HPDE6-E6E7 (cell line): ENCODE data around the gene SLC43A2.
"Not testable (repeated sequence)": the region's sequence is repeated elsewhere in the genome, so short reads cannot be mapped to it uniquely, and the experiment has no call there.

Experiments used
- DNase-seq: peaks from one replicate; pipeline ENCODE4 v3.0.0; 2011; ENCODE audit warnings: missing footprints; ENCODE audit errors: extremely low spot score

Gene SLC43A2

DNA sequence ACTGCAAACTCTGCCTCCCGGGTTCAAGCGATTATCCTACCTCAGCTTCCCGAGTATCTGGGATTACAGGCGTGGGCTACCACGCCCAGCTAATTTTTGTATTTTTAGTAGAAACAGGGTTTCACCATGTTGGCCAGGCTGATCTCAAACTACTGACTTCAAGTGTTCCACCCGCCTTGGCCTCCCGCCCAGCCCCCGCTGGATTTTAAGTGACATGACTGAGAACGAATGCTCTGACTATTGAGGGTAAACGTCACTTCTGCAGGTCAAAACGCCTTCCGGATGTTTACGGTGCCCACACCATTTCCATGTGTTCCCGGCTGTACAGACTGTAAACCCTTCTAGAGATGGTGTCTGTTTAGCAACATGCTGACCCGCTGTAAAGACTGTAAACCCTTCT is 88.8 kb downstream of the SLC43A2 start:
- no peak for DNase-seq

DNA sequence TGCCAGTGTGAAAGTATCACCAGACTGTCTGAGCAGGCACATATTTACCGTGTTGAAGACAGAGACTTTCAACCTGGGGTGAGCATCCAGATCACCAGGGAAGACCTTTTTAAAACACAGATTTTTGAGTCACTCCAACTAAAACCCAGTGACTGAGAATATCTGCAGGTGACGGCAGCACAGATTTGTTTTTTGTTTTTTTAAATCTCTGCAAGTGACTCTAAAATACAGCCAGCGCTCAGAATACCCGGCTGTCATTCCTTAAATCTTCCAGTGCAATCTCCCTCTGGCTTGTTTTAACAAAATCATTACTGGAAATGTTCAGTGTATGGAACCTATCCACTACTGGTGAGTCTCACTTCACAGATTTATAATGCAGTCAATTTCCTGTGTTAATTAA is 92.9 kb downstream of the SLC43A2 start:
- DNase-seq: no peak

DNA sequence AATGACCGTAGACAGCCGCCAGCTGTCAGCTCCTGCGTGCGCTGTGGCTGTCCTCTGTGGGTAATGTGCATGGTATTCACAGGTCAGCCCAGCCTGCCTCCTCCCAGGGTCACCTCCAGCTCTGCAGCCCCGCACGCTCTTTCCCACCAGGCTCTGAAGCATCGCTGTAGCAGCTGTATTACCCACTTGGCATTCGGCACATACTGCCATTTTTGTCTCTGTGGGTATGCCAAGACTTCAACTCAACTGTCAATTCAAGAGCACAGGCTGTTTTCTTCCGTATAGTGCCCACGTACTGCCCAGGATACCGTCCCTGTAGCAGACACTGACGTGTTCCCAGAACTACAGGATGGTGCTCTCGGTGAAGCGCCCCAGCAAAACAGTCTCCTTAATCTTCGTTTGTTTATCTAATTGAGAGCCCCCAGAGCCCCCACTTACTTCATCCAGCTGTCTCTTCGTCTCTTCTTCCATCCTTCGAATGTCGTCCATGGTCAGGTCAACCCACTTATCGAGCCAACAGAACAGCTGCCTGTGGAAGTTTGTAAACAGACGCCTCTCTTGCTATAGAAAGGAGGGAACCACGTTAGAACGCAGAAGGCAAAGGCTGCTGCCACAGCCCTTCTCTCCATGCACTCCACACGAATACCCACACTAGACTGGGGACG is 94.8 kb downstream of the SLC43A2 start:
- no peak for DNase-seq

GRCh38 chr17:1532836-1533602 is 95.6 kb downstream of the SLC43A2 start:
- no peak for DNase-seq

DNA sequence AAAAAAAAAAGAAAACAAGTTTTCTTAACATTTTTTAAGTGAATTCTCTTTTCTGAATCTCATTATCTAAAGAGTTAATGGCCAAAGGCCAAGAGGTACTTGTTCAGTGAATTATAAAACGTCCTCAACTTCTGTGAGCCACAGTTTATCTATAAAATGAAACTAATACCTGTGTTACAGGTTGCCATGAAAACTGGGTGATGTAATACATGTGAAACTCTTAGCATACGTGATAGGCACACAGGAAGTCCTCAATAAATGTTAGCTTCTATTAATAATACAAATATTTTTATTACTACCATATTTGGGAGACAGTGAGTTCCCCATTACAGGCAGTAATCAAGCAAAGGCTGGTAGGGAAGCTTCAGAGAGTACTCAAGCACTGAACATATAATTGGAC is 98.8 kb downstream of the SLC43A2 start:
- DNase-seq: no peak

DNA sequence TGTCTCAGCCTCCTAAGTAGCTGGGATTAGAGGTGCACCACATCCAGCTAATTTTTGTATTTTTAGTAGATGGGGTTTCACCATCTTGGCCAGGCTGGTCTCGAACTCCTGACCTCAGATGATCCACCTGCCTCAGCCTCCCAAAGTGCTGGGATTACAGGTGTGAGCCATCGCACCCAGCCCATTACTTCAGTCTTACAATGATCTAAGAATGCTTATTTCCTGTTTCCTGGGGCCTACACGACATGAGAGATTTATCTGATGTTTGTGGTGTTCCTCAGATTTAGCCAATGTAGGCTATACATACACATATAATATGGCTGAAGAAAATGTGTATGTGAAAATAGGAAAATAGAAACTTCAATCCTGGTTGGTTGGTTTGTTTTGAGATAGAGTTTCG is 101.8 kb downstream of the SLC43A2 start:
- not testable (repeated sequence) for DNase-seq

GRCh38 chr17:1522626-1523025 is 106.0 kb downstream of the SLC43A2 start:
- no peak for DNase-seq

DNA sequence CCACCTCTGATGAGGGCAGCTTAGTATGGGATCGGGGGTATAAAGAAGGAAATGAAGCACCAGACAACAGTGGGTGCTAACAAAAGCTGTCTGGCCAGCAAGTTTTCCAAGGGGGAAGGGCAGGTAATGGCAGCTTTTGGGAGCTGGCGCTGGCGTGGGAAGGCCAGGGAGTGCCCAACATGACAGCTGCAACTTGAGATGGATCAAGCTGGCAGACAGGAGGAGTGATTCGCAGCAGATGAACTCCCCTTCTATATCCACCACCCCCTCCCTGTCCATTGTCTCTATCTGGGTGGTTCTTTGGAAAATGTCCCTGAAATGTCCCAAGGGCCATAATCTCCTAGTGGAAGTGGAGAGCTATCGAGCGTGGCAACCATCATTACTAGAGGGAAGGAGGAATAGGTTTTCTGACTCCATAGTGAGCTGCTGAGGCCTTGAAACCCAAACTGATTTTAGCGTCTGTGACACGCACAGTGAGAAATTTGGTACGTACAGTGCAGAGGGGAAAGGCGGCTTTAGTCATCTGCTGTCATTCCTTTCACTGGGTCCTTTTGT is 107.5 kb downstream of the SLC43A2 start:
- DNase-seq: no peak

GRCh38 chr17:1519678-1520077 is 109.0 kb downstream of the SLC43A2 start:
- no peak for DNase-seq
